H54 (cell line): ENCODE data around the gene NUPR1.
"Not testable (repeated sequence)": the region's sequence is repeated elsewhere in the genome, so short reads cannot be mapped to it uniquely, and the experiment has no call there.

Experiments used
- DNase-seq: peaks from one replicate; pipeline ENCODE4 v3.0.0; 2011; ENCODE audit warnings: low spot score, mixed read lengths; ENCODE audit not compliant: insufficient read length
- FAIRE-seq: peaks from 3 replicates; lab custom pipeline; 2011; peaks lifted over from hg19 to GRCh38; lab: Jason Lieb, UNC
- POLR2A ChIP-seq: IDR thresholded peaks from 2 replicates; pipeline ENCODE4 v1.6.1; 2011; ENCODE audit warnings: low read depth, mild to moderate bottlenecking, low read length

NUPR1 gene

GRCh38 chr16:28502290-28502689 is 36.5 kb downstream of the NUPR1 start:
- DNase-seq (no peak), FAIRE-seq (no peak)
- TF ChIP-seq POLR2A, result no peak

GRCh38 chr16:28501258-28502232 is 37.2 kb downstream of the NUPR1 start:
- FAIRE-seq (no peak), DNase-seq (no peak)
- TF ChIP-seq POLR2A, result no peak

- not testable (repeated sequence) for FAIRE-seq, DNase-seq
Observed at GRCh38 chr16:28500476-28501180, 38.1 kb downstream of the NUPR1 start.

GRCh38 chr16:28499854-28500253 is 38.9 kb downstream of the NUPR1 start:
- DNase-seq, result no peak
- FAIRE-seq, result no peak
- no peak for TF ChIP-seq POLR2A

DNA sequence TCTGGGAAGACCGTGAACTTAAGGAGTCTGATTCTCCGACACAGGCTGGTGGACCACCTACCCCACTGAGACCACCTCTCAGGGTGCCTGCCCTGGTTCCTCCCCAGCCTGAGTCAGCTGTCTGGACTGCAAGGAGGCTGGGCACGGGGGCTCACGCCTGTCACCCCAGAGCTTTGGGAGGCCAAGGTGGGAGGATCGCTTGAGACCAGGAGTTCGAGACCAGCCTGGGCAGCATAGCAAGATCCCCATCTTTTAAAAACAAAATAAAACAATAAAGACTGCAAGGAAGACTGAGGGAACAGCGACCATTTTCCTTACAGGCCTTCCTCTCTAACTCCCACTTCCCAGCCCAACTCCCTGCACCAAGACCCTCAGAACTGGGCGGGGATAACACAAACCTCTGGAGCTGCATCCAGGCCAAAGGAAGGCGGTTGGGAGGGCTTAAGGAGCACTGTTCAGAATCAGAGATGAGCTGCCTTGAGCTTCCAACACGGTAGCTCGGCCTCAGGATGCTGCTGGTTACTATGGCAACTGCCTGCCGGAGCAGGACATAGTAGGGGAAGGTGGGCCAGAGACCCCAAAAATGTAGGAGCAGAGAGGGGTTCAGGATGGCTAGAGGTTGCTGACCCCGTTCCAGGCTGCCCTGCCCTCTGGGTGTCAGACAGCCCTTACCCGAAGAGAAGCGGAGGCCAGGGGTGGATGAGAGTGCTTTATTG is 40.0 kb downstream of the NUPR1 start:
- no peak for TF ChIP-seq POLR2A
- FAIRE-seq, result no peak
- no peak for DNase-seq

- TF ChIP-seq POLR2A, result no peak
- no peak for FAIRE-seq
- DNase-seq, result no peak
Observed at GRCh38 chr16:28497861-28498599, 40.7 kb downstream of the NUPR1 start.

- FAIRE-seq, result no peak
- no peak for DNase-seq
- no peak for TF ChIP-seq POLR2A
Observed at GRCh38 chr16:28497386-28497785, 41.4 kb downstream of the NUPR1 start.

DNA sequence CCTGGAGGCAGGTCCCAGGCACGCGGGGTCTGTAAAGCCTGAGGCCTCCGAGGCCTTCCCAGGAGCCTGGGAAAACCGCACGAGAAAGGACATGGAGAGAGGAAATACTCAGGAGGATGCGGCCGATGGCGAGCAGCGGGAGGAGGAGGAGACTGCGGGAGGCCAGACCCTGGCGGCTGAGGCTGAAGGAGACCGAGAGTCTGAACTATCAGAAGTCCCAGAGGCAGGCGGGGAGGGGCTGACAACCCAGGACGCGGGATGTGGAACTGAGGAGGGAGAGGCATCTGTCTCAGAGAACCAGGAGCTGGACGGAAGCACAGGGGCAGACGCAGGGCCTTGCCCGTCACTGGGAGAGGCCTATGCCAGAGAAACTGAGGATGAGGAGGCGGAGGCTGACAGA is 41.9 kb downstream of the NUPR1 start:
- FAIRE-seq (no peak), DNase-seq (no peak)
- TF ChIP-seq POLR2A, result no peak

- no peak for TF ChIP-seq POLR2A
- FAIRE-seq, result no peak
- DNase-seq, result no peak
Observed at GRCh38 chr16:28495795-28496749, 42.7 kb downstream of the NUPR1 start.

DNA sequence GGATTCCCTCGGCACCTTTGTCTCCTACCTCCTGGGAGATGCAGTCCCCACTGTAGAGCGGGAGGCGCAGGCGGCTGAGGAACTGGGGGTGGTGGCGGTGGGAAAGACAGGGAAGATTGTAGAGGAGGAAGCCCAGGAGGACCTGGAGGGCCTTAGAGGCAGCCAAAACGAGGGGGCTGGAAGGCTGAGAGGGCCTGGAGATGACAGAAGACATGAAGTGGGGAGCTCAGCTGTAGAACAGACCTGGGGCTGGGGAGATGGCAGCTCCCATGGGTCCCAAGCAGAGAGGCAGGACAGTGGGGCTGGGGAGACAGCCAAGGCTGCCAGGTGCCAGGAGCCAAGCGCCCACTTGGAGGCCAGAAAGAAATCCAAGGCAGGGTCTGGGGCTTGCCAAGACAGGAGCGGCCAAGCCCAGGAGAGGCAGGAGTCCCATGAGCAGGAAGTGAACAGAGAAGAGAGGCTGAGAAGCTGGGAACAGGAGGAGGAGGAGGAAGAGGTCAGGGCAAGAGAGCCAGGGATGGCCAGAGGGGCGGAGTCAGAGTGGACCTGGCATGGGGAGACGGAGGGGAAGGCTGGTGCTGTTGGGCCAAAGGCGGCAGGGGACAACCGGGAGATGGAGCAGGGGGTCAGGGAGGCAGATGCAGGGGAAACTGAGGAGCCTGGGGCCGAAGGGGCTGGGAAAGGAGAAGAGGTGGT is 43.5 kb downstream of the NUPR1 start:
- no peak for TF ChIP-seq POLR2A
- DNase-seq, result no peak
- no peak for FAIRE-seq

DNA sequence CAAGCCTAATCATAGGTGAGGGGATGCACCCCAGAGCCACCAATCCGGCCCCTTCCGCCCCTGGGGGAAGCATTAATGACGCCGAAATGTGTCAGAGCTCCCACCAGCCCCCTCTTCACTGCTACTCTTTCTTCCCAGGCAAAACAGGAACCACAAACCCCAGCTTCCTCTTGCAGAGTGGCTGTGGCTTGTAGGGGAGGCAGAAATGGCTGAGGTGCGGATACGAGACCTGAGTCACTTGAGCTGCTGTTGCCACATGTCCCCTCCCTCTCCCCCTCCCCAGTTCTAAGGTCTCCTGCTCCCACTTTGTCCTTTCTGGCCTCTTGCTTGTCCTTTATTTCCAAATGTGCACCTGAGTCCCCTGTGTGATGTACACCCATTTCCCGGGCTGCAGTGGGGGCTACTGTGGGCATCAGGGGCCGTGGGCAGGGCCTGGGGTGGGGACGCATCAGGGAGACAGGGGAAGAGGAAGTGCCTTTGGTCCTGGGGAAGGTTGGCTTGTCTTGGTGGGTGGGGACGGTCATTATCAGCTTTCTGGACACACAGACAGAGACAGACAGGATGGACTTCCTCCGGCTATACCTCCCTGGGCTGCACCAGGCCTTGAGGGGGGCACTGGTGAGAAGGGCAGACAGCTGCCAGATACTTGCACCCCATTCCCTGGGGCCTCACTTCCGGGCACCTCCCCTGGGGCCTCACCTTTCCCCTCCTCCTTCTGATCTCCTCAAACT is 44.5 kb downstream of the NUPR1 start, which contains the start of gene APOBR:
TSS of gene APOBR (plus strand) at position 523 of the 731 bp plus-strand sequence. CDS start at position 562, 39 bp downstream.
- TF ChIP-seq POLR2A, result no peak
- no peak for FAIRE-seq
- no peak for DNase-seq
